Fibroblast of peridontal ligament (primary cell): ENCODE results near the gene LMTK3.

Experiments
- DNase-seq: peaks from one replicate; pipeline ENCODE4 v3.0.0-alpha.2; 2010; ENCODE audit errors: extremely low read depth

The LMTK3 gene

GRCh38 chr19:48471836-48472235 is 39.8 kb downstream of the LMTK3 start:
- no peak for DNase-seq

DNA sequence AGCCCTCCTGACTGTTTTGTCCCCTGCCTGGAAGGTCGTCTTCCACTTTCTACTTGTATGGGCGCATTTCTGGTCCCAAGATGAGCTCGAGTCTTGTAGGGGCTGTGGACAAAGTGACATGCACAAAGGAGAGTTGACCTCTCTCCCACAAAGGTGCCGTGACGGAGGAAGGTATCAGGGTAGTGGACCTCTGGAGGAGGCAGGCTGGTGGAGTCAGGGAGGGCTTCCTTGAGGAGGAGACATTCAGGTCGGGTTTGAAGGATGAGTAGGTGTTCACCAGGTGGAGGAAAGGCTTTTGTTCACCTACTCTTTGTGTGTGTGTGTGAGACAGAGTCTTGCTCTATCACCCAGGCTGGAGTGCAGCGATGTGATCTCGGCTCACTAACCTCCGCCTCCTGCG is 40.8 kb downstream of the LMTK3 start:
- DNase-seq: no peak

DNA sequence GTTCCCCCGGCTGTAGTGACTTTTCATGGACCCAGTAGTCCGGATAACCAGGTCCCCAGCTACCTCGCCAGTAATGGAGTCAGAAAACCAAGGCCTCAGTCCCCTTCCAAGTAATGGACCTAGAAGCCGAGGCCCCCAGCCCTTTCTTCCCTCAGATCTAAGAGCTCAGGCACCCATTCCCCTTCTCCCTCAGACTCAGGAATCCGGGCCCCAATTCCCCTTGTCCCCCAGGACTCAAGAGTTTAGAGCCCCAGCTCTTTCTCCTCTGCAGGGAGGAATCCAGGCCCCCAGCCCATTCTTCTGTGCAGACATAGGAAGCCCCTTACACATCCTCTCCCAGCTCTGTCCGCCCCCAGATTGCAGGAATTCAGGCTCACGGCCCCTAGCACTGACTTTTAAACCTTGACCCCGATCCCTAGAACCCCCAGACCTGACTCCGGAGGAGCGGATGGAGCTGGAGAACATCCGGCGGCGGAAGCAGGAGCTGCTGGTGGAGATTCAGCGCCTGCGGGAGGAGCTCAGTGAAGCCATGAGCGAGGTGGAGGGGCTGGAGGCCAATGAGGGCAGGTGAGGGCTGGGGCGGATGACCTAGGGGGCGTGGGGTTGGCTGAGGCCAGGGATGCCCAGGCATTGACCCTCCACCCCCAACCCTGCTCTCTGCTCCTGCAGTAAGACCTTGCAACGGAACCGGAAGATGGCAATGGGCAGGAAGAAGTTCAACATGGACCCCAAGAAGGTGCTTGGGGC is 41.5 kb downstream of the LMTK3 start:
- DNase-seq: no peak

GRCh38 chr19:48469289-48469881 is 42.2 kb downstream of the LMTK3 start, which contains the start of gene CYTH2:
TSS of gene CYTH2 (plus strand) at chr19:48469369. CDS start at chr19:48469508, 139 bp downstream.
- peak; percentile 74 for DNase-seq

DNA sequence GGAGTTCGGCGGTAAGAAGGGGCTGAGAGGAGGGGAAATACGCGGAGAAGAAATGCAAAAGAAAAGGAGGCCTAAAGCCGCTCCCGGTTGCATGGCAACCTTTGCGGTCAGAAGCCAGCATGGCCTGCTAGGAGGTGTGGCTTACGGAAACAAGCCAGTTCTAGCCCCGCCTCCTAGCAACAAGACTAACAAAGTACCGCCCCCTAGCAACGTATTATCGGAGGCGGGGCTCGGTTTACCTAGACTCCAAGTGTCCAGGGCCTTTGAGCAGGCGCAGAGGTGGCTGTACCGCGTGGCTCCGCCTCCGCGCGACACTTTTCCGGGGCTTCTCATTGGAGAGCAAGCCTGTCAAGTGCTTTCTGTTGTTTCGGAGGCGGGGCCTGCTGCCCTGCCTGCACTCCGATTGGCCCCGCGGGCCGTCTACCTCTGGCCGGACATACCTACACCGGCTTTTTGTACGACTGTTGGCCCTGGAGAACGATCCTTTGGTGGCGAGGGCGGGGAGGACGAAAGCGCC is 42.8 kb downstream of the LMTK3 start:
- DNase-seq: peak; percentile 100

GRCh38 chr19:48466561-48467325 is 44.9 kb downstream of the LMTK3 start:
- DNase-seq: peak; percentile 36

- DNase-seq: no peak
Measured at GRCh38 chr19:48465215-48465614, 46.4 kb downstream of the LMTK3 start.

- no peak for DNase-seq
Measured at GRCh38 chr19:48461982-48462655, 49.5 kb downstream of the LMTK3 start.

- no peak for DNase-seq
Measured at GRCh38 chr19:48461651-48461981, 50.0 kb downstream of the LMTK3 start.

- peak; percentile 48 for DNase-seq
Measured at GRCh38 chr19:48458016-48458415, 53.6 kb downstream of the LMTK3 start.

DNA sequence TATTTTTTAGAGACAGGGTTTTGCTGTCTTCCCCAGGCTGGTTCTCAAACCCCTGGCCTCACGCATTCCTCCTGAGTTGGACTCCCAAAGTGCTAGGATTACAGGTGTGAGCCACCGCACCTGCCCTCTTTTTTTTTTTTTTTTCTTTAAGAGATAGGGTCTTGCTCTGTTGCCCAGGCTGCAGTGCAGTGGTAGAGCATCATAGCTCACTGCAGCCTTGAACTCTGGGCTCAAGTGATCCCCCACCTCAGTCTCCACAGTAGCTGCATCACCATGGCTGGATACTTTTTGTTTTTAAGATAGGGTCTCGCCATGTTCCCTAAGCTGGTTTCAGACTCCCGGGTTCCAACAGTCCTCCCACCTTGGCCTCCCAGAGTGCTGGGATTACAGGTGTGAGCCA is 54.8 kb downstream of the LMTK3 start:
- no peak for DNase-seq

- DNase-seq: no peak
Measured at GRCh38 chr19:48455908-48456562, 55.6 kb downstream of the LMTK3 start.

GRCh38 chr19:48455171-48455907 is 56.3 kb downstream of the LMTK3 start, which contains the start of gene KCNJ14:
TSS of gene KCNJ14 (plus strand) at chr19:48455574. CDS start at chr19:48461725, 6,151 bp downstream.
- no peak for DNase-seq

- DNase-seq: no peak
Measured at GRCh38 chr19:48454150-48454730, 57.4 kb downstream of the LMTK3 start.

- no peak for DNase-seq
Measured at GRCh38 chr19:48452289-48453190, 59.1 kb downstream of the LMTK3 start.

DNA sequence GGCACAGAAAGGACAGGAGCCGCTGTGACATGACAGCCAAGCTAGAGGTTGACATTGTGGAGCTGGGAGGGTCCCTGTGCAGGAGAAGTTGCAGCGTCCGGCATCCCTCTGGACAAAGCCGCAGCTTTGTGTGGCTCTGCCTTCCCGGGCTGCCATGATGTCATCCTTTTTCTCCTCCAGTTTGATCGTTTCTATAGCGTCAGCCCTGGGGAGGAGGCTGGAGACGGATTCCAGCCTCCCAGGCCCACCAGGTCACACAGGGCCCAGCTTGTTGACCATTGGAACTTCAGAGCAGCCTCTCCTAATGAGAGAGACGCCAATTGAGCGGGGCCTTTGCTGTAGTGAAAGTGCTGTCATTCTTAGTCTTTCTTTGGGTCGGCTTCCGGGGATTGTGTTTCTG is 60.0 kb downstream of the LMTK3 start:
- no peak for DNase-seq

- no peak for DNase-seq
Measured at GRCh38 chr19:48450863-48451262, 60.8 kb downstream of the LMTK3 start.

DNA sequence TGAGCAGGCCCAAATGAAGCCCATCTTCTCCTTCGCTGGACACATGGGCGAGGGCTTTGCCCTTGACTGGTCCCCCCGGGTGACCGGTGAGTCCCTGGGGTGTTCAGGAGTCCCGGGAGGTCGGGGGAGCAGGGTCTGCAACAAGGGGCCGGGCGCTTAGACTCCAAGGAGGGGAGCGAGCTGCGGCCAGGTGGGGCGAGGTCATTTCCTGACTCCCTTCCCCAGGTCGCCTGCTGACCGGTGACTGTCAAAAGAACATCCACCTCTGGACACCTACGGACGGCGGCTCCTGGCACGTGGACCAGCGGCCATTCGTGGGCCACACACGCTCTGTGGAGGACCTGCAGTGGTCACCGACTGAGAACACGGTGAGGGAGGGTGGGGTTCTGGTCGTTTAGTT is 61.2 kb downstream of the LMTK3 start:
- DNase-seq: no peak

DNA sequence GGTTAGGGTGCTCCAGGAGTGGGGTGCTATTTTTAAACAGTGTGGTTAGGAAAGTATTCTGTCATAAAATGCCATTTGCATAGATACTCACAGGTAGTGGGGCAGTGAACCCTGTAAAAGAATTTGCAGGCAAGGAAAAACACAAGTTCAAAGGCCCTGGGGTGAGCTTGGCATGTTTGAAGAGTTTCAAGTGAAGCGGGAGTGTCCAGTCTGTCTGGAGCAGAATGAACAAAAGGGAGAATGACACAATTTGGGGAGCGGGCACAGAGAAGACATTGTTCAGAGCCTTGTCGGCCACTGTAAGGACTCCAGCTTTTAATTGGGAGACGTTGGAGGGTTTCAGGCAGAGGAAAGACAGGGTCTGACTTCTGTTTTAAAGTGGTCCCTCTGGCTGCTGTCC is 63.1 kb downstream of the LMTK3 start:
- no peak for DNase-seq
